RPMI7951 (cell line): ENCODE results near the gene DCAF5. TPM values are rescaled to one million over a fixed set of nuclear protein-coding genes. Genes with fewer than 3 reads are reported as not detected.
A peak's percentile ranks its signal among the peaks of the same experiment; 100 is the strongest.
"Not testable (repeated sequence)": the region's sequence is repeated elsewhere in the genome, so short reads cannot be mapped to it uniquely, and the experiment has no call there.

ENCODE experiments used
- DNase-seq: peaks from one replicate; pipeline ENCODE4 v3.0.0-alpha.2; 2012; ENCODE audit warnings: low read depth
- total RNA-seq: library from RNA; depleted of rRNA; stranded (reverse); fragments of >200 nt; shearing (Covaris generic); gene quantifications from 2 replicates; pipeline ENCODE4 v1.2.3, GENCODE V29; 2014

Gene DCAF5
- total RNA-seq, 1 experiment from 2014 or later, result 11.5 TPM

DNA sequence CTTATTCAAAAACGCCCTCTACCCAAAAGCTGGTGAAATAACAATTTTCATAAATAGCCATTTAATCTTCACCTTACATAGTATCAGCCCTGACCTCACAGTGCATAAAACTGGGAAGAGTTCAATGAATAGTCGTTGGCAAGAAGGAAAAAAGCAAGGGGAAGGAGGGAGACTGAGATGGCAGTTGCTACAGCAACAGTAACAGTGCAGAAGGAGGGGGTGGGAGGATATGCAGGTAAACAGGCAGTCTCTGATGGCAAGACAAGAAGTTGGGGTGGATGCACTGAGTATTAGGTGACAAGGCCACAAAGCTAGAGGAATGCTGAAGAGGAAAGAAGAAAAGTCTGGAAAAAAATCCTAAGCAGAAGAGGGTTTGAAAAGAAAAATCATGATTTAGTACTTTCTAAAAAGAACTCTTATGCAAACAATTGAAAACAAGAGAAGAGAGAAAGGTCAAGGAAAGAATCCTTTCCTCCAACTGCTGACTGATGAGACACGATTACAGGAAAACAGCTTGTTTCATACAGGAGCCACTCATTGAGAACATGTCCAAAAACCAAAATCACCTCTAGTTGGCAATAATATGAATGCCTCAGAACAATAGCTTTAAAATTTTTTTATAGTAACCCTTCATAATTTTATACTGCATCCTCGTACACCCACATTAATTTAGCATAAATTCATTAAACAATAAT is 56.0 kb downstream of the DCAF5 start:
- DNase-seq, result no peak

DNA sequence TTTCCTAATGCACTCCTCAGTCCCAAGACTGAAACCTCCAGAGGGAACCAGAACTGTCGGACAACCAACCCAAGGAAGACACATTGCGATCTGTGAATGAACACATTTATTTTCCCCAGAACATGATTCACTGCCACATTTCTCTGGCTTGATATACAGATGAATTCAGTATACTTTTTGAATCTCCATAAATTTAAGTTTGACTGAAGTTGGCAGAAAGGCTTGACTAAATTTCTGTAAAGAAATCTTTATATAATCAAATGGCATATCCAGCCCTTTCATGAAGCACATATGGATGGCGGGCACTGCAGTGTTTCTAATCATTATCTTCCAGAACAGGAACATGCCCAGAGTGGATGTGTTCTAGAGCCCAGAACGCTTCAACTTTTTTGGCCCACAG is 56.7 kb downstream of the DCAF5 start:
- no peak for DNase-seq

DNA sequence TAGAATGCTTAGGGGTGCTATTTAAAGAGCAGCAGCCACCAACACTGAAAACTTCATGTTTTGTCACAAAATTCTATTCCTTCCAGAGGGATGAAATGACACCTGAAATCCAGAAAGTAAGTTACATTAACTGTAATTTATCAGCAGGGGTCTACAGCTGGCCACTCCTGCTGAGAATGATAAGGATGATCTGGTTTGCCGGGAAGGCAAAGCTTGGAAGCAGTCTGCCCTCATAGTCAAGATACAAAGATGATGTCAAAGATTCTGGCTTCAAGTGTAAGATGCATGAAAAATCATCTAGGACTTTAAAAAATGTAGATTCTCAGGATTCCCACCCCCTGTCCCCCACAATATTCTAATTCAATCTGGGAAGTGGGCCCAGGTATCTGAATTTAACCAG is 58.4 kb downstream of the DCAF5 start:
- DNase-seq, result no peak

DNA sequence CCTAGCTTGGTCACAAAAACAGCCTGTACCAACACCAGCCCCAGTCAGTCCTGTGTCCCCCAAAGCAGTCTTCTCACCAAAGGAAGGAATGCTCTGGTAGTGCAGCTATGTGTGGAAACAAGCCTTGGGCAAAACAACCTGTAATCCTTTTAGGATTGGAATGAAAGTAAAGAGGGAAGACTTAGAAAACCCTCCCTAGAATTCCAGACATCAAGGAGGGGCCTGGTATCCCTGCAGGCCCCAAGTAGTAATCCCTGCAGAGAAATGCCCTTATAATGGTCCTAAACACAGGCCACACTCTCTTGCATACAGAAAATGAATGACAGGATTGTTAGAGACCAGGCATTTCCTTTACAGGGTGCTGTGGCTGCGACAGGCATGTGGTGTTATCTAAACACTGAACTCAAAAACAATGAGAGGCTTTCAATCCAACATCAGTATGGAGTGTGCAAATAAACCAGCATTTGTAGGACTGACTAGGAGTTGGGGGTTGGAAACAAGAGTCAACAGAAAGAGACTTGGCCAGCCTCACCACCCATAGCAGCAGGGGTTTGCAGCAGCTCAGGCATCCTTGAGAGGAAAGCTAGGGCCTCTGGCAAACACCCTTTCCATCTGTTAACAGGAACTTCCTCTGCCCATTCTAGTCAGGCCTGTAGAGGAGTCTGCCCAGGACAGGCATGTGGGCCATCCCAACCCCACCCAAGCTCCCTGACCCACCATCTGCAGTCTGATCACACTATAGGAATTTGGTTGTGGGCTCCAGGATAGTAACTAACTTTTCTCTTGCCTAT is 59.1 kb downstream of the DCAF5 start:
- DNase-seq, result peak; percentile 62

DNA sequence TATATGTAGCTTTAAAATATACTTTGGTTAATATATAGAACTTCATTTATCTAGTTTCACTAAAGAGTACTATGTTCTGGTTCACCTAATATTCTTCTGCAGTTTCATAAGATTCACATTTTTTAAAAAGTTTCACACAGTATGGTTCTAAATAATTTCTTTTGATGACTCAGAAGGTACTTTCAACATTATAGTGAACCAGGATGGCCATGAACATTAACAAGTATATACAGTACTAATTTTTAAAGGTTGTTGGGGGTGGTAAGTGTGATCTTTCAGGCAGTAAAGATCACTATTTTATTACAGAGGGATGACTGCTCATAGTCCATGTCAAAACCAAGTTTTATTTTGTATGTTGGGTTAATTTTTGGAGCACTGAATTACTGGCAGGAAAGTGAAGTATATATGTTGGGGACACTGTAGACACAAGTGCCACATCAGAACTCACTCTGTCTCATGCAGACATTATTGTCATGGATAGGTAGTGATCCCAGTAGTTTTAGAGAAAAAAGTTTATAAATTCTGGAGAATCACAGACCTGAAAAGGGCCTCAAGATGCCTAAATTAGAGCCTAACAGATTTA is 60.0 kb downstream of the DCAF5 start:
- DNase-seq, result no peak

DNA sequence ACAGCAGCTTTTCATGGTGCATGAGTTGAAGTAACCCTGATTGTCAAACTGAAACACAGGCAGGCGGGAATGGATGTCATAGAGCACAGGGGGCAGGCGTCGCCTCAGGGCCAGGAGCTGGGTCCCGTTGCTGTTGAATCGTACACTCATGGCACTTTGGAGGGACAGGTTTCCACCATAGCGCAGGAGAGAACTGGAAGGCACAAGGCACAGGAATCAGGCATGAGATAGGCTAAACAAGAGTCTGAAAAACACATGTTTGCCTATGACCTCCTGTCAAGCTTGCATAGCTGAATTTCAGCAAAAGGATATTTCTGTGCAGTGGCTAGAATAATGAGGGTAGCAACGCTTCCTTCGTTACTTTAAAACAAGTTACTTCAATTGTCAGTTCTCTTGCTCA is 61.2 kb downstream of the DCAF5 start:
- no peak for DNase-seq

DNA sequence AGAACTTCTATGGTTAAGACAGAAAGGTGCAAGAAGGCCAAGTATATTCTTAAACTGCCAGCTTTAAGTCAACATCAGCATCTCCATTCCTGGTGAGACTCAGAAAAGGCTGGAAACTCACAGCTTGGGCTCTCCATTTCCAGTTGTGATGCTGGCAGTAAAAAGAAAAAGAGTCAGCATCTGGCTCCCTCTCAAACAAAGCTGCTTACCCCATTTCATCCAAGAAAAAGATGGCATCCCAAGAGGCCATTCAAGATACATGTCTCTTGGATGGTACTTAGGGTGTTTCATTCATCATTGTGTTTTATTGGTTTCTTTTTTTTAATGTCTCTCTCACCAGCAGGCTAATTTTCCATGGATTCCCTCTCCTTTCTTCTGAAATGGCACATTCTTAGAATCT is 61.9 kb downstream of the DCAF5 start:
- DNase-seq, result no peak

DNA sequence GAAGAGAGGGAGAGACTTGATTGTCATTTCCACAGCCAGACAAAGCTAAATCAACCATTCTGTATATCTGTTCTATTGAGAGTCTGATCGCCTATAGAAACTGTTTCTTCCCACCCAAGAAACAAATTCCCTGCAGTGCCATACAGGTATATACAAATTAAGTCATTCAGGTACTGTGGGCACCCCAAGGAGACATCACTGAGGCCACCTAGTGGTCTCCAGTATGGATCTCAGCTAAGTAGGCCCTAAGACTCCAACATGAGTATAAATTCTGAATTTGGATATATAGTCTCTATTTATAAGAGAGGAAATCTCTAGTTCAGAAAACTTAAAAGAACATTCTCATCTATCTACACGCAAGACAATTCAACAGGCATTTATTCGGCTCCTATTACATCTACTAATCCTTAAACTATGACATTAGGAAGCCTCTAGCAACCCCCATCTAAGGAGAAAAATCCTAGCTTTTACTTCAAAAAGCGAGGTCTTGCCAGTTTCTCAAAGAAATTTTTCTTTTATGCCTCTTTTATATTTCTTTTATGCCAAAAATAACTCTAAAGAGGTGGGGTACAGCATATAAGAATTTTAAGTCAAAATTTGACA is 62.6 kb downstream of the DCAF5 start:
- DNase-seq, result no peak

DNA sequence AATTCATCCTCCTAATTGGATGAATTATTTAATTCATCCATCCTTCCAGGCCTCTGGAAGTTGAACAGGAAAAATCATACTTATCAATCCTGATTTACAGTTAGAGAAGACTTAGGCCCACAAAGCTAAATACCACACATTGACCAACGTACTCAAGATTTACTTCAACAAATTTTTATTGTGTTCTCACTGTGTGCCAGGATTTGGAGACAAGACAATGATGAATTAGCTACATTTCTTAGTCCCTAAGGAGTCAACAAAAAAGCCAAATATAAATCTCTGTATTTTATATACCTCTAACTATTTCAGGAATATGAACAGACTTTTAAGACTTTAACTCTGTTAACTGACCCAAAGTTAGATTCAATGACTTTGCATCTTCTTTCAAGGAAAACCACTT is 63.9 kb downstream of the DCAF5 start:
- DNase-seq, result no peak

DNA sequence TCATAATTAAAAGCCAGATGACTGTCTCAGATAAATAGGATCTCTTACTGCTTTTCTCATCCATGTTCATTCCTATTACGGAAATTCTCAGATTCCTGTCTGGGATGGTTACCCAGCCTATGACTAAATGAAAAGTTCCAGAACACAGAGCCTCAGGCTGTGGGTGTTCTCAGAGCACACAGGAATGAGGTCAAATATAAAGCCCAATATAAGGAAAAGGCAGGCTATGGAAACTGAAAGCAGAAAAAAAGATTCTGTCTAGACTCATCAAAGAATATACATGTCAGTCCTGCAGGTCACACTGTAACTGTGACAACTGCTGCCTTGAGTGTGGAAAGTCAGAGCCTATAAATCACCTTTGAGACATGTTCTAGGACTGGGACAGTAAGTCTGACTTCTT is 64.3 kb downstream of the DCAF5 start:
- DNase-seq, result peak; percentile 84

DNA sequence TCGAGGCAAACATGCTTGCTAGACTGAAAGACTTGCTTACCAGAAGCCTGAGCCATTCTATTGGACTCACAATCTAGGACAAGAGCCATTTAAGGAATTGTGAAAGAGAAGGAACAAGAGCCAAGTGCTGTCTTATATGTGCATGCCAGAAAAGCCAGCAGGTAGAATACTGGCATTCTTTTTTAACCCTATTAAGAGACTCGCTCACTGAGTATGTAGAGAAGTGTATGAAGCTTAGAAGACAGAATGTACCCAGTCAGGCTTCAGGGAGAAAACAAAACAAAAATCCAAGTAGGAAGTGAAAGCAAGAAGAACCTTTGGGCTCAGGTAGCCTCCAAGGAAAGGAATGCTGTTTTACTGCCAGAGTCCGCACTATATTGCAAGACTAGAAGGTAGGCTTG is 65.9 kb downstream of the DCAF5 start:
- no peak for DNase-seq

DNA sequence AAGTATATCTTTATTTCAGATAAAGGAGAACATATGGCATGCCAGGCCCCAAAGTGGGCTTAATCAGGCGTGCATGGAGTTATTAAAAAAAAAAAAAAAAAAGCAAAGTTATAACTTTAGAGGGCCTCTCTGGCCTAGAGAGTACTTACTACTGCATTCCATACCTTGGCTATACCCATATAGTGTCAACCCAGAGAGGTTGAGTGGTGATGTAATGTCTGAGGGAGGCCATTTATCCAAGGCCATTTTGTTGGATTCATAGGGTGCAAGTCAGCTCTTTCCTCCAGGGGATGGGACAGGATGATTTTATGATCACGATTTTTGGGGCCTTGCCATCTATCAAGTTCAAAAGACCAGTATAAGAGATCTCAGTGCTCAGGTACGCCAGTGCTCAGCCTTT is 66.4 kb downstream of the DCAF5 start:
- DNase-seq, result no peak

DNA sequence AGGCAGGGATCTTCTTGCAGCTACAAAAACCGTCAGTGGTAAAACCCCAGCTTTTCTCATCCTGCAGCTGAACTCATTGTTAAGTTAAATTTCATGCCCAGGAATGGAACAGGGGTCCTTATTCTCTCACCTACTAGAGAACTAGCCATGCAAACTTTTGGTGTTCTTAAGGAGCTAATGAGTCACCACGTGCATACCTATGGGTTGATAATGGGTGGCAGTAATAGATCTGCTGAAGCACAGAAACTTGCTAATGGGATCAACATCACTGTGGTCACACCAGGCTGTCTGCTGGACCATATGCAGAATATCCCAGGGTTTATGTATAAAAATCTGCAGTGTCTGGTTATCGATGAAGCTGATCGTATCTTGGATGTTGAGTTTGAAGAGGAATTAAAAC is 68.9 kb downstream of the DCAF5 start:
- DNase-seq, result no peak

DNA sequence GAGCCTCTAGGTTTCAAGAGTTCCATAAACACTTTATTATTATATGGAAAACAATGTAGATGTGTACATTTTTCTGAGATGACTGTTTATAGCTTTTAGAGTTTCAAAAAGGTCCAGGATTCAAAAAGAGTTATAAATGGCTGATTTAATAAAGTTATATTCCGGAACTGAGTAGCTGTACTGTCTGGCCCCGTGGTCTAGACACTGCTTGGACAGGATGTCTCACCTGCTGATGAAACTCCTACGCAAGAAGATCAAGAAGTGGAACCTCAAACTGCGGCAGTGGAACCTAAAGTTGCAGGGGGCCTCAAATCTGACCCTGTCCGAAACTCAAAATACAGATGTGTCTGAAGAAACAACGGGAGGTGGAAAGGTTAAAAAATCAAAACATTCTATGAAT is 69.7 kb downstream of the DCAF5 start:
- DNase-seq, result no peak

DNA sequence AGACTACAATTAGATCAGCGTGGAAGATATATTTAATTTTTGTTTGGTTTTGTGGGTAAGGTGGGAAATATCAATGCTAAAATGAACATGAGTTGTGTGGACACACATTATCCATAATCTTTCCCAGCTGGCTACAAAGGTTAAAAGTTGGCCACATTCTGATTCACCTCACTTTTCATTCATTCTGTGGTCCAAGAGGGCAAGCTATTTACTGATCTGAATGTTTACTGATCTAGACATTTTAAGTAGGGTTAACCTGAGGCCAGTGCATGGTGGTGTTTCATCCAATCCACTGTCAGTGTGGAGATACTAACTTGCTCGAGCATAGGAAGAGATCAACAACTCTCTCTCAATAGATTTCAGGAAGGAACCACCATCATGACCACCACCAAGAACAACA is 71.6 kb downstream of the DCAF5 start:
- no peak for DNase-seq

DNA sequence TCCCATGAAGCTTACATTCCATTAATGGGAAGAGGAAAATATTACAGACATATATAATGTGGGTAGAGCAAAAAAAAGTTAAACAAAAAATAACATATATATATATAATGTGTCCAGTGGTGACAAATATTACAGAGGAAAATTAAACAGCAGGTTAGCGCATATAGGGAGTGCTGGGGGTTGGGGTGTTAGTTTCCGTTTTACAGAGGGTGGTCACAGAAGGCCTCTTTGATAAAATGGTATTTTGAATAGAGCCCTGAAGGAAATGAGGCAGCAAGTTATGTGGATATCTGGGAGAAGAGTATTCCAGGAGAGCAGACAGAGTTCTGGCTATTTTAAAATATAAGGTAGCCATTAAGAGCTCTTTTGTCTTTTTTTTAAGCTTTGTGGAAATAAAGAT is 73.2 kb downstream of the DCAF5 start:
- no peak for DNase-seq

DNA sequence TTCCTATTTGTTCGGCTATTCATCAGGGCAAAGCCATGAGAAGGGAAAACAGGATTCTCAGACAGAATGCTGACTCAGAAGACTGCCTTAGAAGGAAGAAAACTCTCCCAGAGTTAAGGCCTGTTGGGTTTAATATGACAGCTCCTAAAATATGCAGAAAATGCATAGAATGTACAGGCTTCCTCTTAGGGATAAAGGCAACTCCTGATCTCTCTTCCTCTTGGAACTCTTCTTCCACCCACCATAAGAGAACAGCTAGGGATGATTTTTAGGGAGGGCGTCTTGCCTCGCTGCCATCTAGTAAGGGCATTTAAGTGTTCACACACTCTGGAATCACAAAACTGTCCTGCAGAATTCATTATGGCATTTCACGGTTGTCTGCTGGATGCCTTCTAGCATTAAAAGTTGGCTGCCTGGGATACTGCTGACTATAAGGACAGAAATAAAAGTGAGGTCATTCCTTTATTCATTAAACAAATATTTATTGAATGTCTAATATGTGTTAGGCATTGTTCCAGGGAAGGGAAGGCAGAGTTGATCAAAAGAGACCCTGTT is 73.7 kb downstream of the DCAF5 start:
- DNase-seq, result peak; percentile 67

DNA sequence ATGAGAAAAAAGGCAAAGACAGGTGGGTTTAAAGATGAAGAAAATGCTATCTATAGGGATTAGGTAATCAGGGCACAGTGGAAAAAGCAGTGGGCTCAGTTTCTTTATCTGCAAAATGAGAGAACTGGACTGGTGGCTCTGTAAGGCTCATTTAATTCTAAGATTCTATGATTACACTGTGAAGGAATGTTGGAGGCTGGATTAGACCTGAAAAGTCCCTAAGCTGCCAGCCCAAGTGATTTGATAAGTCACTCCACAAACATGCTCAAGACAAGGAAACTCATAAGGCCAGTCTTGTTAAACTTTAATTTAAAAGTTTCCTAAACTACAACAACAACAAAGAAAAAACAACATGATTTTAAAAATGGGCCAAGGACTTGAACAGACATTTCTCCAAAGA is 75.1 kb downstream of the DCAF5 start:
- DNase-seq, result peak; percentile 68

DNA sequence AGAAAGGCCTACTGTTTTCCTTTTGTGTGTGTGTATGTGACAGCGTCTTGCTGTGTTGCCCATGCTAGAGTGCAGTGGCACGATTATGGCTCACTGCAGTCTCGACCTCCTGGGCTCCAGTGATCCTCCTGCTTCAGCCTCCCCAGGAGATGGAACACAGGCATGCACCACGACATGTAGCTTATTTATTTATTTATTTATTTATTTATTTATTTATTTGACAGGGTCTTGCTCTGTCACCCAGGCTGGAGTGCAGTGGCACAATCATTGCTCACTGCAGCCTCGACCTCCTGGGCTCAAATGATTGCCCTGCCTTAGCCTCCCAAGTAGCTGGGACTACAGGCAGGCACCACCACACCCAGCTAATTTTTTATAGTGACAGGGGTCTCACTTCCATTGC is 75.7 kb downstream of the DCAF5 start:
- DNase-seq, result not testable (repeated sequence)

DNA sequence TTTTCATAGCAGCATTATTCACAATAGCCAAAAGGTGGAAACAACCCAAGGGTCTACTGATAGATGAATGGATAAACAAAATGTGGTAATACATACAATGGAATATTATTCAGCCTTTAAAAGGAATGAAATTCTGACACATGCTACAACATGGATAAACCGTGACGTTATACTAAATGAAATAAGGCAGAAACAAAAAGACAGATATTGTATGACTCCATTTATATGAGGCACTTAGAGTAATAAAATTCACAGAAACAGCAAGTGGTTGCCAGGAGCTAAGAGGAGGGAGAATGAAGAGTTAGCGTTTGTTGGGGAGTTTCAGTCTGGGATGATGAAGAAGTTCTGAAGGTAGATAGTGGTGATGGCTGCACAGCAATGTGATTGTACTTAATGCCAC is 76.6 kb downstream of the DCAF5 start:
- DNase-seq, result no peak

DNA sequence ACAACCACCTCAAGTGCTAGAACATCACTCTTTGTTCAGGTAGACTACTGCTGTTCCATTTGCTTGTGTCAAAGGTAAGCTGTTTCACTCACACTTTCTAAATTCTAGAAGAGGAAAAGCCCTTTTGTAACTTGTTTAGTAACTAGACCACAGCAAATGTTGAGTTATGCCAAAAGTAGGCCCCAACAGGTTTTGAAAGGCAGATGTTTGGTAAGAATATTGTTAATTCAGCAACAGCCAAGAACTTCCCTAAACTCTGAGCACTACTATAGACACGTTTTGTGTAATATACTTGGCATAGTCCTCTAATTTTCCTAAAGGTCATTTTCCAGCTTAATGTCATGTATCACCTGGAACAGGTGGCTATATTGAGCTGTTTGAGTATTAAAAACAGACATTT is 79.0 kb downstream of the DCAF5 start:
- no peak for DNase-seq

DNA sequence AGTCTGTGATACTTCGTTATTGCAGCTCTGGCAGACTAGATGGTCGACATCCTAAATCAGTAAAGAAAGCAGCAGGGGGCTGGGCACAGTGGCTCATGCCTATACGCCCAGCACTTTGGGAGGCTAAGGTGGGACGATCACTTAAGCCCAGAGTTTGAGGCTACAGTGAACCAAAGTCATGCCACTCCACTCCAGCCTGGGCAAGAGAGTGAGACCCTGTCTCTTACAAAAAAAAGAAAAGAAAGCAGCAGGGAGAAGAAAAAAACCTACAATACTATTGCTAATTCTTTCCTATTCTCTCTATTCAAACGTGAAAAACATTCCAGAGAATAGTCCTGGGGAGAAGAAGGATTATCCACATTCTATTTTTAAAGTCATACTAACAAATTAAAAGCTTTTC is 79.5 kb downstream of the DCAF5 start:
- no peak for DNase-seq

DNA sequence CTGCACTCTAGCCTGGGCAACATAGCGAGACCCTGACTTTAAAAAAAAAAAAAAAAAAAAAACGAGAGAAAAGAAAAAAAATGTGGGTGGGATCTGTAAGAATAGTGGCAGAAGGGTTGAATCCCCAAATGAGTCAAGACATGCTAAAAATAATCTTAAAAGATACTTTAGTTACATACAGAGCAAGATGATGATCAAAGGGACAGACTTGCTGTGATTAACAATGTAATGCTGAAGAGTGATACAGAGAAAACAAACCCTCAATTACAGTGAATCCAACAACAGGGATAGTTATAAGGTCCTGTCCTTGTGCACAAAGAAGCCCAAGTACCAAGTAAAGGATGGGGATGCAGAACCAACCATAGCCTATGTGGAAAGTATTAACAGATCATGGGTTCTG is 80.3 kb downstream of the DCAF5 start:
- no peak for DNase-seq
